NT2/D1 (cell line): ENCODE data around the gene SLC49A3.

Experiments used
- SUZ12 ChIP-seq: IDR thresholded peaks from 2 replicates; pipeline ENCODE4 v1.6.1; 2011; ENCODE audit not compliant: insufficient read length, insufficient read depth; ENCODE audit errors: extremely low read depth
- YY1 ChIP-seq: IDR thresholded peaks from 2 replicates; pipeline ENCODE4 v1.6.1; 2011; ENCODE audit not compliant: insufficient read length, insufficient read depth
- ZNF274 ChIP-seq: IDR thresholded peaks from 2 replicates; pipeline ENCODE4 v1.6.1; 2011; ENCODE audit warnings: mild to moderate bottlenecking, low read depth, low read length

GRCh38 chr4:732911-733630 lies 44.1 kb upstream of the SLC49A3 start:
- TF ChIP-seq ZNF274 (no peak), YY1 (no peak), SUZ12 (no peak)
